Osteoblast (primary cell): ENCODE measurements around the gene CCDC33. TPM values are rescaled to one million over a fixed set of nuclear protein-coding genes. Genes with fewer than 3 reads are reported as not detected.
A peak's percentile ranks its signal among the peaks of the same experiment; 100 is the strongest.

ENCODE experiments used
- DNase-seq: peaks from one replicate; pipeline ENCODE4 v3.0.0; 2011; ENCODE audit warnings: low spot score, mixed read lengths; ENCODE audit not compliant: insufficient read length; ENCODE audit errors: missing footprints
- H2AFZ ChIP-seq: 2 replicates; pipeline ENCODE4 v1.6.0; 2011; ENCODE audit warnings: mild to moderate bottlenecking, low read length
- H3K27ac ChIP-seq: 2 replicates; pipeline ENCODE4 v1.5.1; 2011; ENCODE audit warnings: mild to moderate bottlenecking, low read depth, low read length, moderate library complexity
- H3K27me3 ChIP-seq: 2 replicates; pipeline ENCODE4 v1.6.0; 2012; ENCODE audit warnings: mild to moderate bottlenecking, control low read depth, inconsistent platforms, low read length, moderate library complexity; ENCODE audit not compliant: insufficient read depth
- H3K36me3 ChIP-seq: 2 replicates; pipeline ENCODE4 v1.5.1; 2011; ENCODE audit warnings: mild to moderate bottlenecking, low read length, control low read depth, moderate library complexity; ENCODE audit not compliant: insufficient read depth
- H3K4me1 ChIP-seq: 2 replicates; pipeline ENCODE4 v1.5.1; 2011; ENCODE audit warnings: mild to moderate bottlenecking, low read length, control low read depth, moderate library complexity; ENCODE audit not compliant: insufficient read depth
- H3K4me2 ChIP-seq: 2 replicates; pipeline ENCODE4 v1.6.0; 2011; ENCODE audit warnings: mild to moderate bottlenecking, low read length; ENCODE audit not compliant: insufficient read depth
- H3K4me3 ChIP-seq: fragments of 200-600 bp; sonication (generic); 3 replicates; pipeline ENCODE4 v1.5.1; 2012; ENCODE audit warnings: mild to moderate bottlenecking, low read length, inconsistent platforms; ENCODE audit not compliant: insufficient read depth
- H3K79me2 ChIP-seq: 2 replicates; pipeline ENCODE4 v1.6.0; 2012; ENCODE audit warnings: mild to moderate bottlenecking, low read length, control low read depth, inconsistent platforms; ENCODE audit not compliant: insufficient read depth
- H3K9me3 ChIP-seq: 2 replicates; pipeline ENCODE4 v1.5.1; 2011; ENCODE audit warnings: low read depth, low read length, control low read depth
- H4K20me1 ChIP-seq: 2 replicates; pipeline ENCODE4 v1.6.0; 2012; ENCODE audit warnings: mild to moderate bottlenecking, low read length, control low read depth; ENCODE audit not compliant: insufficient read depth
- total RNA-seq: library from RNA; depleted of rRNA; stranded (reverse); fragments of >200 nt; gene quantifications from 2 replicates; pipeline ENCODE4 v1.2.3, GENCODE V29; 2012
- TF ChIP-seq, protein P1 (sequence below): IDR thresholded peaks from 2 replicates; pipeline ENCODE4 v1.5.1; 2011; ENCODE audit warnings: mild to moderate bottlenecking, low read depth, low read length, moderate library complexity; ENCODE audit errors: extremely low read depth

The CCDC33 gene
- total RNA-seq, 1 donor: not detected

GRCh38 chr15:74250266-74250665 is 14.1 kb downstream of the CCDC33 start:
- Histone ChIP-seq H3K4me2 (no peak overlapping the region), H3K27ac (no peak overlapping the region)

GRCh38 chr15:74251131-74251811 is 15.1 kb downstream of the CCDC33 start:
- TF ChIP-seq, protein P1, sequence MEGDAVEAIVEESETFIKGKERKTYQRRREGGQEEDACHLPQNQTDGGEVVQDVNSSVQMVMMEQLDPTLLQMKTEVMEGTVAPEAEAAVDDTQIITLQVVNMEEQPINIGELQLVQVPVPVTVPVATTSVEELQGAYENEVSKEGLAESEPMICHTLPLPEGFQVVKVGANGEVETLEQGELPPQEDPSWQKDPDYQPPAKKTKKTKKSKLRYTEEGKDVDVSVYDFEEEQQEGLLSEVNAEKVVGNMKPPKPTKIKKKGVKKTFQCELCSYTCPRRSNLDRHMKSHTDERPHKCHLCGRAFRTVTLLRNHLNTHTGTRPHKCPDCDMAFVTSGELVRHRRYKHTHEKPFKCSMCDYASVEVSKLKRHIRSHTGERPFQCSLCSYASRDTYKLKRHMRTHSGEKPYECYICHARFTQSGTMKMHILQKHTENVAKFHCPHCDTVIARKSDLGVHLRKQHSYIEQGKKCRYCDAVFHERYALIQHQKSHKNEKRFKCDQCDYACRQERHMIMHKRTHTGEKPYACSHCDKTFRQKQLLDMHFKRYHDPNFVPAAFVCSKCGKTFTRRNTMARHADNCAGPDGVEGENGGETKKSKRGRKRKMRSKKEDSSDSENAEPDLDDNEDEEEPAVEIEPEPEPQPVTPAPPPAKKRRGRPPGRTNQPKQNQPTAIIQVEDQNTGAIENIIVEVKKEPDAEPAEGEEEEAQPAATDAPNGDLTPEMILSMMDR: no peak

More at GRCh38 chr15:74250266-74250665, 14.1 kb downstream of the CCDC33 start:
- no peaks in the 10 kb centered on the region for H4K20me1 ChIP-seq
- no peak overlapping the region for H2AFZ ChIP-seq
- no peaks in the 10 kb centered on the region for H3K9me3 ChIP-seq
- peaks cover 21% of the 10 kb centered on the region for H3K4me1 ChIP-seq
- H3K4me3 ChIP-seq: no peak overlapping the region
- TF ChIP-seq, protein P1: no peak
- peak; percentile 81 for DNase-seq
- H3K79me2 ChIP-seq: no peaks in the 10 kb centered on the region
- peaks cover 11% of the 10 kb centered on the region for H3K27me3 ChIP-seq
- no peaks in the 10 kb centered on the region for H3K36me3 ChIP-seq

DNA sequence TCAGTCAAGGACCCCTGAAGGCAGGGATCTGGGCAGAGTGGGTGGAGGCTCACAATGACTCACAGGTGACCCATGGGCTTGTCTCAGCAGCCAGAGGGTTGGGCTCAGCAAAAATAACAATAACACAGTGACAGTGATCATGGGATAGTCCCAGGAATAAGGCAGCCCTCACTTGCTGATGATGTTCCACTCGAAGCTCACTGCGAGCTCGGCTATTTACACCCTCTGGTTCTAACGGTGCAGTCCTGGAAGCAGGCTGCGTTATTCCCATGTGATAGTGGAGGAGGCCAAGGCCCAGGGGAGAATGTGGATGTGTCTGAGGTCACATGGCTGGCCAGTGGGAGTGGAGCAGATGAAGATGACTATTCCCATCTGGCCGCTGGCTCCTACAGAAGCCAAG is 16.2 kb downstream of the CCDC33 start:
- H4K20me1 ChIP-seq: no peaks in the 10 kb centered on the region
- no peak overlapping the region for H3K4me3 ChIP-seq
- peak overlapping the region; percentile 6 for H3K27ac ChIP-seq
- H3K36me3 ChIP-seq: no peaks in the 10 kb centered on the region
- peak overlapping the region; percentile 51 for H3K4me2 ChIP-seq
- peak; percentile 88 for DNase-seq
- H3K79me2 ChIP-seq: no peaks in the 10 kb centered on the region
- no peak overlapping the region for H2AFZ ChIP-seq
- H3K9me3 ChIP-seq: no peaks in the 10 kb centered on the region
- TF ChIP-seq, protein P1: no peak
- peaks cover 21% of the 10 kb centered on the region for H3K4me1 ChIP-seq
- peaks cover 16% of the 10 kb centered on the region for H3K27me3 ChIP-seq

More at GRCh38 chr15:74251131-74251811, 15.1 kb downstream of the CCDC33 start:
- H4K20me1 ChIP-seq: no peaks in the 10 kb centered on the region
- no peaks in the 10 kb centered on the region for H3K9me3 ChIP-seq
- H3K4me2 ChIP-seq: no peak overlapping the region
- peak; percentile 64 for DNase-seq
- H3K79me2 ChIP-seq: no peaks in the 10 kb centered on the region
- no peak overlapping the region for H3K4me3 ChIP-seq
- peaks cover 21% of the 10 kb centered on the region for H3K4me1 ChIP-seq
- no peak overlapping the region for H2AFZ ChIP-seq
- no peaks in the 10 kb centered on the region for H3K36me3 ChIP-seq
- peaks cover 10% of the 10 kb centered on the region for H3K27me3 ChIP-seq
- H3K27ac ChIP-seq: no peak overlapping the region

GRCh38 chr15:74252721-74253120 is 16.6 kb downstream of the CCDC33 start:
- no peaks in the 10 kb centered on the region for H4K20me1 ChIP-seq
- no peak overlapping the region for H2AFZ ChIP-seq
- H3K9me3 ChIP-seq: no peaks in the 10 kb centered on the region
- peaks cover 19% of the 10 kb centered on the region for H3K27me3 ChIP-seq
- H3K4me2 ChIP-seq: peak overlapping the region; percentile 51
- no peaks in the 10 kb centered on the region for H3K79me2 ChIP-seq
- no peaks in the 10 kb centered on the region for H3K36me3 ChIP-seq
- peaks cover 21% of the 10 kb centered on the region for H3K4me1 ChIP-seq
- DNase-seq: peak; percentile 85
- H3K4me3 ChIP-seq: no peak overlapping the region
- TF ChIP-seq, protein P1: no peak
- peak overlapping the region; percentile 6 for H3K27ac ChIP-seq
